ENCODE data around the gene ZNF354B.

The ZNF354B gene

GRCh38 chr5:178902849-178903248, 43.1 kb downstream of the ZNF354B start:
- no peaks in the 10 kb centered on the region for H3K4me1 ChIP-seq (ENCODE audit: insufficient read depth, low read length)
- H3K79me2 ChIP-seq (ENCODE audit: insufficient read depth, low read length): no peaks in the 10 kb centered on the region
- H3K36me3 ChIP-seq (ENCODE audit: insufficient read depth, low read length): peaks cover 5% of the 10 kb centered on the region; the same call in 1 of the 2 replicates
- H3K27me3 ChIP-seq (ENCODE audit: insufficient read depth, low read length, poor library complexity): no peaks in the 10 kb centered on the region
- TF ChIP-seq CTCF (IDR thresholded peaks at IDR 0.05; ENCODE audit: borderline replicate concordance, extremely low read depth, low read length, poor library complexity, severe bottlenecking) (no peak), EZH2 (IDR thresholded peaks at IDR 0.05; ENCODE audit: borderline replicate concordance, low read depth, low read length, severe bottlenecking) (no peak)
- H3K4me3 ChIP-seq (ENCODE audit: low read depth in 1 of 2, low read length in 2 of 2): no peak overlapping the region
- DNase-seq (no peak), ATAC-seq (ENCODE audit: insufficient read depth, low read depth) (no peak)
- no peak overlapping the region for H2AFZ ChIP-seq (ENCODE audit: low read depth, low read length)
- no peak overlapping the region for H3K9ac ChIP-seq (ENCODE audit: low read depth, low read length)
- no peak overlapping the region for H3K4me2 ChIP-seq (ENCODE audit: insufficient read depth, low read length)
- H4K20me1 ChIP-seq (ENCODE audit: insufficient read depth, low read length): no peaks in the 10 kb centered on the region
- H3K9me3 ChIP-seq (ENCODE audit: insufficient read depth, low read length, severe bottlenecking): peaks cover 6% of the 10 kb centered on the region
- no peak overlapping the region for H3K27ac ChIP-seq (ENCODE audit: low read length)

- peaks cover 79% of the 10 kb centered on the region for H3K9me3 ChIP-seq (ENCODE audit: insufficient read depth, low read length, severe bottlenecking)
These were observed 72.3 kb downstream of the ZNF354B start for GRCh38 chr5:178931846-178932760.

More at GRCh38 chr5:178931846-178932760, 72.3 kb downstream of the ZNF354B start:
- TF ChIP-seq CTCF (IDR thresholded peaks at IDR 0.05; ENCODE audit: borderline replicate concordance, extremely low read depth, low read length, poor library complexity, severe bottlenecking): no peak
- TF ChIP-seq EZH2 (IDR thresholded peaks at IDR 0.05; ENCODE audit: borderline replicate concordance, low read depth, low read length, severe bottlenecking): no peak
- no peaks in the 10 kb centered on the region for H3K4me1 ChIP-seq (ENCODE audit: insufficient read depth, low read length)
- no peaks in the 10 kb centered on the region for H3K27me3 ChIP-seq (ENCODE audit: insufficient read depth, low read length, poor library complexity)
- H3K36me3 ChIP-seq (ENCODE audit: insufficient read depth, low read length): peaks cover 3% of the 10 kb centered on the region; the same call in 1 of the 2 replicates
- no peak overlapping the region for H3K9ac ChIP-seq (ENCODE audit: low read depth, low read length)
- no peak overlapping the region for H3K27ac ChIP-seq (ENCODE audit: low read length)
- H2AFZ ChIP-seq (ENCODE audit: low read depth, low read length): no peak overlapping the region
- no peaks in the 10 kb centered on the region for H3K79me2 ChIP-seq (ENCODE audit: insufficient read depth, low read length)
- DNase-seq: no peak
- H4K20me1 ChIP-seq (ENCODE audit: insufficient read depth, low read length): no peaks in the 10 kb centered on the region
- ATAC-seq (ENCODE audit: insufficient read depth, low read depth): no peak
- H3K4me2 ChIP-seq (ENCODE audit: insufficient read depth, low read length): no peak overlapping the region
- no peak overlapping the region for H3K4me3 ChIP-seq (ENCODE audit: low read depth in 1 of 2, low read length in 2 of 2)

All from DND-41 (cell line).